Measurements from ENCODE around the gene INO80.
A peak's percentile ranks its signal among the peaks of the same experiment; 100 is the strongest.

INO80 gene

DNA sequence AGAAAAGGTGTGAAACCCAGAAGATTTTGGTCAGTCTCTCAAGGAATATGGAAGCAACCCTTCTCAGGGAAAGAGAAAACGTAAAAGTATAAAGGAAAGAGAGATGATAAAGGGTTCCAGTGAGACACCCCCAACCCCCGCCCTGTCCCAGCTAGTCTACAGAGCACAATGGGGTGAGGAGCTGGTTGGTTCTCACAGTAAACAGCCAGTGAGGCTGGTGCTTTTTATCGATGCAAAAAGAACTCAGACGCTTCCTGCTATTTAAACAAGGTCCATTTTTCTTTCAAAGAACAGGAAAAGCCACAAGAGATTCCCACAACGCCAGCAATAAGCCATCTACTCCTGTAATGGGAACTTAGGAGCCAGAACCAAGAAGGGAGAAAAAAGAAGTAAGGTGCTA lies 96.9 kb downstream of the INO80 start:
- DNase-seq, result peak in 3 of 42 donors; percentile 8 to 11 (median 10)
- intact Hi-C loops (cut with DNase I), result loop anchor here (5.0 kb wide), 1 partner anchor 112 kb away; no protein-coding TSS in a partner anchor

DNA sequence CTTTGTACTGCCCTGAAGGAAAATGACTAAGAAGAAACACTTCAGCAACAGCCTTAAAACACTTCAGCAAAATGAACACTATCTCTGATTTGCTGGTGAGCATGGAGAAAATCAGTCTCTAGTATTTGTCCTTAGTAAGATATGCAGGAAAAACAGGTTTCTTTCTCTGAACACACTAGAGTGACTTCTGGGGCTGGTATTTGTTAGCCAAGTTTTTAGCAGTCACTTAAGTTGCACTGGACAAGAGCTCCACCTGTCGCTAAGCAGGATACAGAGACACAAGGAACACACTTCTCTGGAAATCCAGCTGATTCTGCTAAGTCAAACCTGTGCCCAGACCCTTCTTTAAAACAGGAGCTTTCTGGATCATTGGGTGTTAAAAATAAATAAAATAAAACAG lies 97.5 kb downstream of the INO80 start:
- intact Hi-C loops (cut with DNase I), result loop anchor here (5.0 kb wide), 1 partner anchor 111 kb away; no protein-coding TSS in a partner anchor
- DNase-seq, result peak in 2 of 42 donors; percentile 6 to 20

DNA sequence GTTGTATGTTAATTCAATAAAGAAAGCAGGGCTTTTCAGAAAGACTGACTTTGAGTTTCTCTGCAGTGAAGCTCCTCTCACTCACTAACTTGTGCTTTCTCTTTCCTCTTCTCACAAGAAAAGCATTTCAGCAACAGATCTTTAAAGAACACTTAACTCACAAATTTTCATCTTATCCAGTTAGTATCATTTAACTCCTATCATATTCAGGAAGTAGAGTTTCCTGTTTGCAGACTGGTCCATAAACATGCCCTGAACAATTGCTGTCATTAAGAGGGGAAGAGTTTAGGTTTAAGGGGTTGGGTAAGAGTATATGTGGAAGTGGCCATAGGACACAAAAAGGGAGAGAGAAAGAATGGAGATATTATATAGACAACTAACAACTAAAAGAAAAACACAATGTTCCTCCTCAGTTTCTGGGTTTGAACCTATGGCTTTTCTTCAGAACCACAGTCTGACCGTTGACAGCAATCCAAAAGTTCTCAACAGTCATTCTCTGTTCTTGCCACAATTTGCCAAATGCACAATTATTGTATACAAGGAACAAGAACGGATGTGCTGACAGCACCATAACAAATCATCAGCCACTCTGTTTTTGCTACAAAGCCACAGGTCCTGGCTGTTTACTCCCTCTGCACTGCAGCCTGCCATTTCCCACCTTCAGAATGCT lies 98.9 kb downstream of the INO80 start:
- DNase-seq, result peak in 1 of 42 donors; percentile 8
- intact Hi-C loops (cut with DNase I), result loop anchor here (5.0 kb wide), 1 partner anchor 110 kb away; no protein-coding TSS in a partner anchor

DNA sequence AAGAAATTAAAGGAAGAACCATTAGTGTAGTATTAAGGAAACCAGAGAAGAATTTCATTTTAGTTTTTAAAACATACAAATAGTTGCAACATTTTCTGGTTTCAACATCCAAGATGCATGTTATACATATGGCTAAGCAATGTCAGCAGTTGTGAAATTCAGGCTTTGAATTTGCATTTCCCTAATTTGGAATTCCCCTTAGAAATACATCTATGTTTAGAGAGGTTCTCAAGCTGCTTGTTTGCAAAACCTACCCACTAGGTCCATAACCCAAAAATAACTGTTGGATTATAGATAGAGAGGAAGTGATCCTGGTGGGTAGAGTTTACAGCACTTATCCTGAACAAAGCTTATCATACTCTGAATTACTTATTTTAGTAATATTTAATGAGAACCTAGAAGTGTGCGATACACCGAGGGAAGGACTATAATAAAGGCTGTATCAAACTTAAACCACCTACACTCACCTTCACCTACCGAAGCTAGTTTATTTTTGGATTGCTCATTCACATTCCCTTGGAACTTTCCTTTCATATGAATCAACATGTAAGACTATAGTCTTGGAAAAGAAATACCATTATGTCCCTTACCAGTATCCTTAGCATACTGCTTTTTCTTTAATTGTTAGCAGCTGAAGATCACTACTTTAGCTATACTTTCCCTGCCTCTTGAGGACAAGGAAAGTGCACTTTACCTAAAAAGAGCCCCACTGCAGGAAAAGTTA lies 102.2 kb downstream of the INO80 start:
- DNase-seq, result no peak
- intact Hi-C loops (cut with DNase I), result no loop called here

DNA sequence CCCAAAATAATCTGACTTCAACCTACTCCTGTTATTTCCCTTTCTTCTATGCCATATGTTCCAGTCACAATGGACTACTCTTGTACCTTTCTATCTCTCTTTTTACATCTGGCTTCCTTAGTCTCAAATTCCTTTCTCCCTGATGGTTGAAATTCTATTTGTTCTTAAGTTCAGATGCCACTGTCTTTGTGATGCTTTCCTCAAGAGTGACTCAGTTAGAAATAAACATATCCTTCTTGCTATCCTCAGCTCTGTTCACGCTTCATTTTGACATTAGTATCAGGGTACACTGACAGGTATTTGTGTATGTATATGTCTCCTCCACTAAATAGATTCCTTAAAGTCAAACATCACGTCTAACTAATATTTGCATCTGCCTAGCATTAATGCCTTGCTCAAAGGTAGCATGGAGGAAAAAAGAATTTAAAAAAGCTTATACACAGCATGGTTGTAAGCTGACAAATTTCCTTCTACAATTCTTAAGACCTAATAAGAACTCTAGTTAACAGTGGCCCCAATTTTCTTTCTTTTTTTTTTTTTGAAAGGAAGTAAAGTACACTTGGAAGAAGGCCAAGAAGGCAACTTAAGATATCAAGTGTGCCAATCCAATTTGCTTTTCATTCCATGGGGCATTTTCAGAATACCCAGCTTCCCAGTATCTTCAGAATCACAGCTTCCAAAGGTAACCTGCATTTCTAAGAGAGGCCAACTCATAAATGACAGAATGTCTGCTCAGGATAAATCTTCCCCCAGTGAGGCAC lies 104.8 kb downstream of the INO80 start:
- intact Hi-C loops (cut with DNase I), result no loop called here
- DNase-seq, result no peak

DNA sequence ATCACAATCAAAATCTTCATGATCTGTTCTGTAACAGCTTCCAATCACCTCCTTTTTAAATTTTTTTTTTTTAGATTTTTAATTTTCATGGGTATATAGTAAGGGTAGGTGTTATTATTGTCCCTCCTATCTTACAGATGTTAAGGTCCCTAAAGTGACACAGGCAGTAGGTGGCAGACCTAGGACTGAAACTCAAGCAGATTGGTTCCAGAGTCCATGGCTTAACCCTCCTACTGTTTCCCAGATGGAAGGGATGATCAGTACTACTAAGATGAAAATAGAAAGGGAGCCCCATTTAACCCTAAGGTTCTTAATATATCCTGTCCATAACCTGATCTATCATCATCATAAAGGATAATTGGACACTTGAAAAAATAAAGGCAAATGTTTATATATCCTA lies 105.7 kb downstream of the INO80 start:
- intact Hi-C loops (cut with DNase I), result no loop called here
- no peak for DNase-seq

DNA sequence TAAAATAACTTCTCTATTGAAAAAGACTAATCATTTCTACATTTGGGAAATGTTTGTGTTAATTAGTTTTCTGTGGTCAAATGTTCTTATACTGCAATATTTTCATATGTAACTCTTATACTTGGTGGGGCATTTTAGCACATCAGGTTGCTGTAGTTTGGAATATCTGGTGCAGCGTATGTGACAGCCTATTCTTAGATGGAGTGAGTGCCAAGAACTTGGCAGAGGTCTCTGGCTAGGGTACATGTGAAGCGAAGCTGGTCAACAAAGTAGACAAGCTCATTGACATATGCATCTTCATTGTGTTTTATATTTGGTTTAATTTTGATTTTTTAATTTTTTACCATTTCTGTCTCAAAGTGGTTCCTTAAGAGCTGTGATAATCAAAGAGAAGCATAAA lies 109.6 kb downstream of the INO80 start:
- DNase-seq, result no peak
- intact Hi-C loops (cut with DNase I), result no loop called here

DNA sequence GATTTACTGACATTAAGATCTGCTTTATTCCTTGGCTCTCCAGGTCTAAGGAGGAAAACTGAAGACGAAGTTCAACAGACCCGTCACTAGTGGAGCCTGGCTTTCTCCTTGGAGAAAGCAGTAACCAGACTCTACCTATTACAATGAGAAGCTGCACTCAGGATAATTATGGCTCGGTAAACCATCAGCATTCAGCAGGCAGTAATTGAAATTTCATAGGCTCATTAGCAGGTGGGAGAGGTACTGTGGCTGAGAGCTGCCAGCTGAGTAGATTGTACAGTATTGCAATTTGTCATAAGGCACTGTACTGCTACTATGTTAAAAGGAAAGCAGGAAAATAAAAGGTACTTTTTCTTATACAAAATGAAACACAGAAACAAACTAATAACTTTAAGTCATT lies 111.6 kb downstream of the INO80 start:
- intact Hi-C loops (cut with DNase I), result no loop called here
- no peak for DNase-seq

DNA sequence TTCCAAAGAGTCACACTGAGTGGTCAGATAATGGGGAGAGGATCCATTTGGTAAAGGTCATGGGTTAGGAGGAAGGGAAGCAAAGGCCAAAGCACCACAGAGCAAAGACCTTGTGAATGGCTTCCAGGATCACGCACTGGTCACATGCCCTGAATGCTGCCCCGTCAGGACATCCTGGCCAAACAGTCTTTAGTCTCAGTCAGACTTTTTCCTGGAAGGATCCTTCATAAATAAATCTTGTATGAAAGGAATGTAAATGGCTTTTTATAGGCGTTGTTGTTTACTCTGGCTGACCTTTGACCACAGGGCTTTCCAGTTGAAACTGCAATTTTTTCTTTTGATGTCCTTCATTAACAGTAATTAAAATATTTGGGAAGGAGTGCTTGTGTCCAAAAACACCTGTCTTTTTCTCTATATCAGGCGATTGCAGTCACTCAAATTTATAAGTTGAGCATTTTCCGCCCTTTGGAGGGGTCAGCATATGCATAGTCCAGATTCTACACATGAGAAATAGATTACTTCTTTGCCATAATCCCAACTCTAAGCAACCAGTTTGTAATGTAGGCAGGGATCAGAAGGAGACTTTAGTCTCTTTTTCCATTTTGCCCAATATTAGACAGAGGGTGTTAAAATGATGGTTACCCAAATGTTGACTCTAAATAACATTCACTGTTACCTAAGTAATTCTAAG lies 114.4 kb downstream of the INO80 start:
- no peak for DNase-seq

DNA sequence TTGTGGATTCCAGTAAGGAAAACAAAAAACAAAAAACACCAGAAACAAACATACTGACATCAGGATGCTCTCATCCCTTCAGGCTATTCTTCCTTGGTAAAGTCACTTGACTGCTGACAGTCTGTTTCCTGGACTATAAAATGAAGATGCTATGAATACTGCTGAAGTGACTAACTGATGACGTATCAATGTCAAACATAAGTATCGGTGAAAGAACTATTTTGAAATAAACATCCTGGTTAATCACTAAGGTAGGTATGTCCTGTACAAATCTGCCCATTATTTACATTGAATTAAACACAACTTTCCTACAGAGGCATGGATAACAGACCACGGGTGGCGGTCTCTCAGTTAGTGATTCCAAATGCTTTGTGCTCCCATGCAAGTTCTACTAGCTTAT lies 116.9 kb downstream of the INO80 start:
- DNase-seq, result no peak
- intact Hi-C loops (cut with DNase I), result no loop called here

More for the DNA sequence above, 114.4 kb downstream of the INO80 start:
- intact Hi-C loops (cut with DNase I), result no loop called here

DNA sequence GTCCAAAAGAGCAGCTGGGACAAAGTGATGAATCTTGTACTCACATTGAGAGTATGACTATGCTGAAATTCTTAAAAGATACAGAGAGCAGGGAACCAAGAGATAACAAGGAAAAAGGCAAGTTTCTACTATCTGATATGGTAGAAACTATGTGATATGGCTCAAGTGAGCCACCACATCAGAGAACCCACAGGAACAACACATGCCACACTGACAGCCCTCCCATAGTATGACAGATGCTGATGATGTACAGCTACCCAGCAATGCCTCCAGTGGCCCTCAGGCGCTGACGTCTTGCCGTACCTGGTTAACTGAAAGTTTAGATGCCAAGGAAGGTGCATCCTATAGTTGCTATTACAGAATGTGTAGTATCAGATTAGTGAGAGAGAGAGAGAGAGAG lies 120.4 kb downstream of the INO80 start:
- intact Hi-C loops (cut with DNase I), result no loop called here
- no peak for DNase-seq

DNA sequence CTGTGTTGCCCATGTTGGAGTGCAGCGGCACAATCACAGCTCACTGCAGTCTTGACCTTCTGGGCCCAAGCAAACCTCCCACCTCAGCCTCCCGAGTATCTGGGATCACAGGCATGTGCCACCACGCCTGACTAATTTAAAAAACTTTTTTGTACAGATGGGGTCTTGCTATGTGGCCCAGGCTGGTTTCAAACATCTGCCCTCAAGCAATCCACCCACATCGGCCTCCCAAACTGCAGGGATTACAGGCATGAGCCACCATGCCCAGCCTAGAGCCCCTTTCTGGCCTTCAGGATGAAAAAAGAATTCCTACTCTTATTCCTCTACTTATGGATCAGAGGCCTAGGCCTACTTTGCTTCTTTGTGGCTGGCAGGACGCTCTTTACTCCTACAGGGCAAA lies 123.3 kb downstream of the INO80 start:
- no peak for DNase-seq
- intact Hi-C loops (cut with DNase I), result no loop called here

DNA sequence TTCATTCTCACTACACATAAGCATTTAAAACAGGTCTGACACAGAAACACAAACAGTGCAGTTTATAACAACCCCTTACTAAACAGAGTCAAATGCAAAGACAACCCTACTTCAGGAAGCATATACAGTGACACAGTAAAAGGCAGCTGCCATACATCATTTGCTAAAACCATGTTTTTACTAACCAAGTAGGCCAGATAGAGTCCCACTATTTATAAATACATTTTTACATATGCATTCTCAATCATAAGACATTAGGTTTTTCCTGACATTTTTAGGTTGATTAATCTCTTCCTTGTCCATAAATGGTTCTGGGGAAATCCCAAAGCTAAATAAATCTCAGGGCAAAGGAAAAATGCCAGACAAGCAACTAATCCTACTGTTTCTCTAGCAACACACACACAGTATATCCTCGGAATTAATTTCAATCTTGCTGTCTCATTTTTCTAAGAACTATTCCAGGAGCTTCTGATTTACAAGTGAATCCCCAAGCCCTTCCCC lies 123.8 kb downstream of the INO80 start:
- intact Hi-C loops (cut with DNase I), result no loop called here

DNA sequence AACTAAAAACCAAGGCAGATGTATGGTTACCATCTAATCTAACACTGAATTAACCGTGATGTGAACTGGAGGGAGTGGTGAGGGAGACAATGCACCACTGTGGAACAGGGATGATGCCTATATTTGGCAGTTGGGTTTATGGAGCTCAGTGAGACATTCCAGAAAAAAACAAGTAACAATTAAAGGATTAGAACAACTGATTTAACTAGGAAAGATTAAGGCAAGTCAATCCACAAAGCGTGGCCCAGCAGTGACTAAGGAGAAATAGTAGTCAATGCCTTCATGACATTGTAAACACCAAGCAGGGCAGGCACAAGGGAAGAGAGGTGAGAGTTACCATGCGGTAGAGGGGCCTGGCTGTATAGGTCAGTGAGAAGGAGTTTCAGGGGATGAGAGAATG lies 124.7 kb downstream of the INO80 start:
- intact Hi-C loops (cut with DNase I), result no loop called here
- no peak for DNase-seq

More for the DNA sequence above, 123.8 kb downstream of the INO80 start:
- no peak for DNase-seq

DNA sequence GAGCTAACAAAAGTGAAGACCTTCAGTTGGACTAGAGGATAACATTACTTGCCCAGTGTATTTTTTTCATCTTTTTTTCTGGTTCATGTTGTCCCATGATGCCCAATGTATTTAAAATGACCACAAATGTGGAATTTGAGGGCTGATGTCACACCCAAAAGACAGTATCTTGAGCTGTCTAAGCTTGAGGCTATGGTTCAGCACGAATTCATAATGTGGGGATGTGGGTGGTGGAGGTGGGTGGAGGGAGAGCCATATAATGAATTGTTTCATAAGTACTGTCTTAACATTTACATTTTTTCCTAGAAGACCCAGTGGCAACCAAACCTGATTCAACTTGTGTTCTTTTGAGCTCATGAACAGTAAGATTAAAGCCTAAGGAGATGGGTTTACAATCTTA lies 125.3 kb downstream of the INO80 start:
- peak in 1 of 42 donors; percentile 52 for DNase-seq
- intact Hi-C loops (cut with DNase I), result no loop called here

DNA sequence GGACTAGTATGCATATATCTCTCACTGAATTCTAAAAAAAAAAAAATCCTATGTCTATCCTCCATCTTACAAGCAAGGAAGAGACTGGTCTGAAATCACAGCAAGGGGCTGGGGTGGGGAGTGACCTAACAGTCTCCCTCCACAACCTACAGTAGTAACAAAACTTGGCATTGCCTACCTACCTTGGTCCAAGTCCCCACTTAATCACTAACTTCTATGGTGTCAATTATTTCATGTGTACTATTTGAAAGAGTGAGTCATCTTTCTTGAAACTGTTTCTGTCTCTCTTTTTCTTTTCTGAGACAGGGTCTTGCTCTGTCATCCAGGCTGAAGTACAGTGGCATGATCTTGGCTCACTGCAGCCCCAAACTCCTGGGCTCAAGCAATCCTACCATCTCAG lies 126.0 kb downstream of the INO80 start:
- intact Hi-C loops (cut with DNase I), result no loop called here
- no peak for DNase-seq

DNA sequence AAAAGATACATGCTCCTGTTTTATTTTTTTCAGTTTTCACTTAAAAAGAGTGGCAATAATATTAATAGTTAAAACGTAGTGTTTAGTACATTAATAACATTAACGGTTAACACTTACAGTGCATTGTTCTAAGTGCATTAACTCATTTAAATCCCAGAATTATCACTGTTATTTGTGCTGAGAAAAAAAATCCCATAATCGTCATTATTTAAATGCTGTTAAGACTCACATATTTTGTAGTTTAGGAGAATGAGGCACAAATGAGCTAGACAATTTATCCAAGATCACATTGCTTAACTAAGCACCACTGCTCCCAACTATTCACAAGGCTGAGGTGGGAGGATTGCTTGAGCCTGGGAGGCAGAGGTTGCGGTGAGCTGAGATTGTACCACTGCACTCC lies 127.9 kb downstream of the INO80 start:
- intact Hi-C loops (cut with DNase I), result no loop called here
- no peak for DNase-seq

DNA sequence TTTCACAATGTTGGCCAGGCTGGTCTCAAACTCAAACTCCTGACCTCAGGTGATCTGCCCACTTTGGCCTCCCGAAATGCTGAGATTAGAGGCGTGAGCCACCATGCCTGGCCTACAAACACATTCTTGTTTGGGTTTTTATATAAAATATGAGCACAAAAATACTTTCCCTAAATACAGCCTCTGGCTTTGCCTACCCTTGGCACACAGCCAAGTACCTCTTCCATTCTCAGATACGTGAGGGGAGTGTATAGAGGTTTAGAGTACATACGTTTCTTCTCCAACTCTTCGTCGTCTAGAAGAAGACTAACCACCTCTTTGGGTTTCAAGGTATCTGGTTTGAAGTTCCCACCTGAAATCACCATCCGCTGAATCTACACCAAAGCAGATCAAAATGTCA lies 129.3 kb downstream of the INO80 start:
- intact Hi-C loops (cut with DNase I), result no loop called here
- no peak for DNase-seq

All from head of caudate nucleus (tissue), 42 donors.